Liver (tissue), 9 donors: ENCODE measurements around the gene COL20A1. TPM values are rescaled to one million over a fixed set of nuclear protein-coding genes. Genes with fewer than 3 reads are reported as not detected.

ENCODE experiments used
- DNase-seq: peaks from one replicate; pipeline ENCODE4 v3.0.0-alpha.2; 2017; ENCODE audit warnings: low spot score
- H3K27ac ChIP-seq, 2 donors: one replicate each; pipeline ENCODE4 v1.7.0; 2013; ENCODE audit warnings: inconsistent platforms in 2 of 2, low read length in 2 of 2, control low read depth in 1 of 2, low read depth in 1 of 2, mild to moderate bottlenecking in 1 of 2
- H3K27me3 ChIP-seq, 4 donors: one replicate each; pipeline versions ENCODE4 v1.6.1 to v1.7.0; 2013; ENCODE audit warnings: low read length in 3 of 4, inconsistent platforms in 1 of 4, mild to moderate bottlenecking in 1 of 4, moderate library complexity in 1 of 4; ENCODE audit not compliant: control insufficient read depth in 4 of 4, insufficient read depth in 4 of 4
- H3K36me3 ChIP-seq, 4 donors: one replicate each; pipeline versions ENCODE4 v1.6.1 to v1.7.0; 2013; ENCODE audit warnings: low read length in 3 of 4, mild to moderate bottlenecking in 3 of 4, low read depth in 1 of 4, moderate library complexity in 1 of 4; ENCODE audit not compliant: control insufficient read depth in 4 of 4, insufficient read depth in 3 of 4
- H3K4me1 ChIP-seq, 4 donors: one replicate each; pipeline versions ENCODE4 v1.6.1 to v1.7.0; 2013; ENCODE audit warnings: low read length in 3 of 4, mild to moderate bottlenecking in 3 of 4, moderate library complexity in 1 of 4; ENCODE audit not compliant: control insufficient read depth in 4 of 4, insufficient read depth in 4 of 4
- H3K4me3 ChIP-seq, 3 donors: one replicate each; pipeline versions ENCODE4 v1.6.1 to v1.7.0; 2013; ENCODE audit warnings: low read length in 3 of 3, control low read depth in 1 of 3, low read depth in 1 of 3, mild to moderate bottlenecking in 1 of 3
- H3K9ac ChIP-seq, 2 donors: one replicate each; pipeline ENCODE4 v1.7.0; 2013; ENCODE audit warnings: low read length in 2 of 2, mild to moderate bottlenecking in 2 of 2, moderate library complexity in 2 of 2, control low read depth in 1 of 2, low read depth in 1 of 2
- H3K9me3 ChIP-seq, 4 donors: one replicate each; pipeline versions ENCODE4 v1.6.1 to v1.7.0; 2013; ENCODE audit warnings: low read length in 3 of 4; ENCODE audit not compliant: control insufficient read depth in 4 of 4
- ATF3 ChIP-seq: IDR thresholded peaks from 2 replicates; pipeline ENCODE4 v1.6.1; 2016; ENCODE audit warnings: antibody characterized with exemption
- EGR1 ChIP-seq, 2 donors: IDR thresholded peaks; 2 replicates each; pipeline ENCODE4 v1.6.1; 2016 to 2018; ENCODE audit warnings: antibody characterized with exemption in 2 of 2, low read depth in 2 of 2
- FOXA1 ChIP-seq: IDR thresholded peaks from 2 replicates; pipeline ENCODE4 v1.6.1; 2016; ENCODE audit warnings: antibody characterized with exemption
- GABPA ChIP-seq, 2 donors: IDR thresholded peaks in 1 of 2; conservative IDR thresholded peaks in 1 of 2; 2 replicates each; pipeline ENCODE4 v1.6.1; 2016; ENCODE audit warnings: antibody characterized with exemption in 2 of 2, mild to moderate bottlenecking in 1 of 2, moderate library complexity in 1 of 2
- HNF4A ChIP-seq, 2 donors: conservative IDR thresholded peaks; 2 replicates each; pipeline ENCODE4 v1.6.1; 2016; ENCODE audit warnings: antibody characterized with exemption in 2 of 2, mild to moderate bottlenecking in 2 of 2
- HNF4G ChIP-seq: IDR thresholded peaks from 2 replicates; pipeline ENCODE4 v1.6.1; 2016; ENCODE audit warnings: antibody characterized with exemption
- JUND ChIP-seq, 2 donors: IDR thresholded peaks; 2 replicates each; pipeline ENCODE4 v1.6.1; 2016; ENCODE audit warnings: antibody characterized with exemption in 2 of 2
- MAX ChIP-seq: IDR thresholded peaks from 2 replicates; pipeline ENCODE4 v1.6.1; 2016; ENCODE audit warnings: antibody characterized with exemption
- REST ChIP-seq: IDR thresholded peaks from 2 replicates; pipeline ENCODE4 v1.6.1; 2016; ENCODE audit warnings: antibody characterized with exemption, mild to moderate bottlenecking
- ZBTB33 ChIP-seq: IDR thresholded peaks from 2 replicates; pipeline ENCODE4 v1.6.1; 2016; ENCODE audit warnings: antibody characterized with exemption
- WGBS: extraction: QIAGEN DNeasy Blood & Tissue Kit; methylation state at CpG from one replicate; pipeline ENCODE4 v1.1.7; 2013; 5-methylcytosine and 5-hydroxymethylcytosine counted together
- polyA plus RNA-seq, 2 donors: library from polyadenylated mRNA; stranded (reverse) in 1 of 2; unstranded in 1 of 2; fragments of 200-250 nt in 1 of 2; fragments of >200 nt in 1 of 2; fragmentation: Nextera tagmentation in 1 of 2; extraction: Ambion mirVana in 1 of 2; gene quantifications; one replicate each; pipeline versions ENCODE4 v1.2.1 to v1.2.3, GENCODE V29; 2013 to 2015
- total RNA-seq, 2 donors: library from RNA; depleted of rRNA; stranded (reverse); fragments of >200 nt; gene quantifications; one replicate each; pipeline ENCODE4 v1.2.3, GENCODE V29; 2014
- donor health status: healthy.
- donor health status: healthy.
- donor health status: healthy.
- donor health status: healthy.
- donor health status: healthy.

Gene COL20A1
- total and polyA plus RNA-seq, 4 donors: not detected

- no peak for DNase-seq
- Histone ChIP-seq H3K9me3 (no peaks in the 10 kb centered on the region), H3K27me3 (peaks cover 0 to 2% (median under 1%) of the 10 kb centered on the region in 4 donors)
These were observed 17.4 kb downstream of the COL20A1 start for GRCh38 chr20:63310265-63310991.

More at GRCh38 chr20:63310265-63310991, 17.4 kb downstream of the COL20A1 start:
- Histone ChIP-seq H3K4me3 (no peak overlapping the region), H3K4me1 (no peaks in the 10 kb centered on the region), H3K36me3 (no peaks in the 10 kb centered on the region), H3K27ac (no peak overlapping the region), H3K9ac (no peak overlapping the region)
- TF ChIP-seq REST (no peak), MAX (no peak), EGR1 (IDR thresholded peaks at IDR 0.05; ENCODE audit: low read depth in 2 of 2) (no peak), FOXA1 (no peak), HNF4A (conservative IDR thresholded peaks at IDR 0.05) (no peak), HNF4G (no peak), ATF3 (no peak), ZBTB33 (no peak), JUND (IDR thresholded peaks at IDR 0.05) (no peak), GABPA (IDR thresholded peaks at IDR 0.05 in 1 of 2, conservative IDR thresholded peaks at IDR 0.05 in 1 of 2) (no peak)
- WGBS: 74% methylated on average over 20 of the region's 20 CpGs
